WTC11 (cell line): ENCODE results near the gene RASGRF2.

Experiments
- NR2C2 ChIP-seq: sonication (generic); formaldehyde crosslinking; IDR thresholded peaks from 2 replicates; pipeline ENCODE4 v1.8.0; 2022; ENCODE audit warnings: mild to moderate bottlenecking, missing genetic modification reagents
- TCF7 ChIP-seq: sonication (generic); formaldehyde crosslinking; IDR thresholded peaks from 2 replicates; pipeline ENCODE4 v1.8.0; 2022; ENCODE audit warnings: mild to moderate bottlenecking, low read depth, missing genetic modification reagents, moderate library complexity
- ZNF121 ChIP-seq: sonication (generic); formaldehyde crosslinking; IDR thresholded peaks from 2 replicates; pipeline ENCODE4 v1.8.0; 2023; ENCODE audit warnings: missing genetic modification reagents
- TF ChIP-seq, protein P1 (sequence below): sonication (generic); formaldehyde crosslinking; IDR thresholded peaks from 2 replicates; pipeline ENCODE4 v1.8.1; 2022; ENCODE audit warnings: mild to moderate bottlenecking, moderate library complexity, missing genetic modification reagents
- TF ChIP-seq, protein P2 (sequence below): fragments of 200-600 bp; IDR thresholded peaks from 2 replicates; pipeline ENCODE4 v1.8.0; 2022; ENCODE audit warnings: antibody characterized with exemption
- TF ChIP-seq, protein P3 (sequence below): sonication (generic); formaldehyde crosslinking; IDR thresholded peaks from 2 replicates; pipeline ENCODE4 v1.8.1; 2022; ENCODE audit warnings: low read depth, missing genetic modification reagents, borderline replicate concordance
- TF ChIP-seq, protein P4 (sequence below): sonication (generic); formaldehyde crosslinking; IDR thresholded peaks from 2 replicates; pipeline ENCODE4 v1.8.0; 2022; ENCODE audit warnings: mild to moderate bottlenecking, missing genetic modification reagents
- TF ChIP-seq, protein P5 (sequence below): sonication (generic); formaldehyde crosslinking; IDR thresholded peaks from 2 replicates; pipeline ENCODE4 v1.8.1; 2023; ENCODE audit warnings: mild to moderate bottlenecking, missing genetic modification reagents, borderline replicate concordance
- TF ChIP-seq, protein P6 (sequence below): sonication (generic); formaldehyde crosslinking; IDR thresholded peaks from 2 replicates; pipeline ENCODE4 v1.8.1; 2022; ENCODE audit warnings: mild to moderate bottlenecking, missing genetic modification reagents, moderate library complexity, borderline replicate concordance
- TF ChIP-seq, protein P7 (sequence below): sonication (generic); formaldehyde crosslinking; IDR thresholded peaks from 2 replicates; pipeline ENCODE4 v1.8.1; 2023; ENCODE audit warnings: mild to moderate bottlenecking, missing genetic modification reagents, moderate library complexity

DNA sequence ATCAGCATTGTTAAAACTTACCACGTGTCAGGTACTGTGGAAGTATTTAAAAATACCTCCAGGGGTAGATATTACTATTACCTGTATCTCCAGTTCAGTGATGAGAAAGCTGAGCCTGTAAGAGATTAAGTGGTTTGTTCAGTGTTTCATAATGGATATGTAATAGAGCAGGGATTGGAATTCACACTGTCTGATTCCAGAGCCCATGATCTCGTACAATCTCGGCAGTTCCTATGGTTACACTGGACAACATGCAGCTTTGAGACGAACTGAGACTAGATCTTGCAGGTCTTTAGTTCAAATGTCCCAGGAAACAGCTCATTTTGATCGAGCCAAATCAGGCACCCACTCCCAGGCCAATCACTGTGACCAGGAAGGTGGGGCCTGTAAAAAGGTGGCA lies 8.8 kb upstream of the RASGRF2 start:
- TF ChIP-seq, protein P1, sequence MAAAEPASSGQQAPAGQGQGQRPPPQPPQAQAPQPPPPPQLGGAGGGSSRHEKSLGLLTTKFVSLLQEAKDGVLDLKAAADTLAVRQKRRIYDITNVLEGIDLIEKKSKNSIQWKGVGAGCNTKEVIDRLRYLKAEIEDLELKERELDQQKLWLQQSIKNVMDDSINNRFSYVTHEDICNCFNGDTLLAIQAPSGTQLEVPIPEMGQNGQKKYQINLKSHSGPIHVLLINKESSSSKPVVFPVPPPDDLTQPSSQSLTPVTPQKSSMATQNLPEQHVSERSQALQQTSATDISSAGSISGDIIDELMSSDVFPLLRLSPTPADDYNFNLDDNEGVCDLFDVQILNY (CRISPR knock-in tag): no peak
- TF ChIP-seq, protein P2, sequence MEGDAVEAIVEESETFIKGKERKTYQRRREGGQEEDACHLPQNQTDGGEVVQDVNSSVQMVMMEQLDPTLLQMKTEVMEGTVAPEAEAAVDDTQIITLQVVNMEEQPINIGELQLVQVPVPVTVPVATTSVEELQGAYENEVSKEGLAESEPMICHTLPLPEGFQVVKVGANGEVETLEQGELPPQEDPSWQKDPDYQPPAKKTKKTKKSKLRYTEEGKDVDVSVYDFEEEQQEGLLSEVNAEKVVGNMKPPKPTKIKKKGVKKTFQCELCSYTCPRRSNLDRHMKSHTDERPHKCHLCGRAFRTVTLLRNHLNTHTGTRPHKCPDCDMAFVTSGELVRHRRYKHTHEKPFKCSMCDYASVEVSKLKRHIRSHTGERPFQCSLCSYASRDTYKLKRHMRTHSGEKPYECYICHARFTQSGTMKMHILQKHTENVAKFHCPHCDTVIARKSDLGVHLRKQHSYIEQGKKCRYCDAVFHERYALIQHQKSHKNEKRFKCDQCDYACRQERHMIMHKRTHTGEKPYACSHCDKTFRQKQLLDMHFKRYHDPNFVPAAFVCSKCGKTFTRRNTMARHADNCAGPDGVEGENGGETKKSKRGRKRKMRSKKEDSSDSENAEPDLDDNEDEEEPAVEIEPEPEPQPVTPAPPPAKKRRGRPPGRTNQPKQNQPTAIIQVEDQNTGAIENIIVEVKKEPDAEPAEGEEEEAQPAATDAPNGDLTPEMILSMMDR: no peak
- no peak for TF ChIP-seq ZNF121 (CRISPR knock-in tag)
- TF ChIP-seq, protein P3, sequence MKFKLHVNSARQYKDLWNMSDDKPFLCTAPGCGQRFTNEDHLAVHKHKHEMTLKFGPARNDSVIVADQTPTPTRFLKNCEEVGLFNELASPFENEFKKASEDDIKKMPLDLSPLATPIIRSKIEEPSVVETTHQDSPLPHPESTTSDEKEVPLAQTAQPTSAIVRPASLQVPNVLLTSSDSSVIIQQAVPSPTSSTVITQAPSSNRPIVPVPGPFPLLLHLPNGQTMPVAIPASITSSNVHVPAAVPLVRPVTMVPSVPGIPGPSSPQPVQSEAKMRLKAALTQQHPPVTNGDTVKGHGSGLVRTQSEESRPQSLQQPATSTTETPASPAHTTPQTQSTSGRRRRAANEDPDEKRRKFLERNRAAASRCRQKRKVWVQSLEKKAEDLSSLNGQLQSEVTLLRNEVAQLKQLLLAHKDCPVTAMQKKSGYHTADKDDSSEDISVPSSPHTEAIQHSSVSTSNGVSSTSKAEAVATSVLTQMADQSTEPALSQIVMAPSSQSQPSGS: no peak
- no peak for TF ChIP-seq NR2C2 (CRISPR knock-in tag)
- TF ChIP-seq, protein P4, sequence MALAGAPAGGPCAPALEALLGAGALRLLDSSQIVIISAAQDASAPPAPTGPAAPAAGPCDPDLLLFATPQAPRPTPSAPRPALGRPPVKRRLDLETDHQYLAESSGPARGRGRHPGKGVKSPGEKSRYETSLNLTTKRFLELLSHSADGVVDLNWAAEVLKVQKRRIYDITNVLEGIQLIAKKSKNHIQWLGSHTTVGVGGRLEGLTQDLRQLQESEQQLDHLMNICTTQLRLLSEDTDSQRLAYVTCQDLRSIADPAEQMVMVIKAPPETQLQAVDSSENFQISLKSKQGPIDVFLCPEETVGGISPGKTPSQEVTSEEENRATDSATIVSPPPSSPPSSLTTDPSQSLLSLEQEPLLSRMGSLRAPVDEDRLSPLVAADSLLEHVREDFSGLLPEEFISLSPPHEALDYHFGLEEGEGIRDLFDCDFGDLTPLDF (CRISPR knock-in tag): no peak
- TF ChIP-seq, protein P5, sequence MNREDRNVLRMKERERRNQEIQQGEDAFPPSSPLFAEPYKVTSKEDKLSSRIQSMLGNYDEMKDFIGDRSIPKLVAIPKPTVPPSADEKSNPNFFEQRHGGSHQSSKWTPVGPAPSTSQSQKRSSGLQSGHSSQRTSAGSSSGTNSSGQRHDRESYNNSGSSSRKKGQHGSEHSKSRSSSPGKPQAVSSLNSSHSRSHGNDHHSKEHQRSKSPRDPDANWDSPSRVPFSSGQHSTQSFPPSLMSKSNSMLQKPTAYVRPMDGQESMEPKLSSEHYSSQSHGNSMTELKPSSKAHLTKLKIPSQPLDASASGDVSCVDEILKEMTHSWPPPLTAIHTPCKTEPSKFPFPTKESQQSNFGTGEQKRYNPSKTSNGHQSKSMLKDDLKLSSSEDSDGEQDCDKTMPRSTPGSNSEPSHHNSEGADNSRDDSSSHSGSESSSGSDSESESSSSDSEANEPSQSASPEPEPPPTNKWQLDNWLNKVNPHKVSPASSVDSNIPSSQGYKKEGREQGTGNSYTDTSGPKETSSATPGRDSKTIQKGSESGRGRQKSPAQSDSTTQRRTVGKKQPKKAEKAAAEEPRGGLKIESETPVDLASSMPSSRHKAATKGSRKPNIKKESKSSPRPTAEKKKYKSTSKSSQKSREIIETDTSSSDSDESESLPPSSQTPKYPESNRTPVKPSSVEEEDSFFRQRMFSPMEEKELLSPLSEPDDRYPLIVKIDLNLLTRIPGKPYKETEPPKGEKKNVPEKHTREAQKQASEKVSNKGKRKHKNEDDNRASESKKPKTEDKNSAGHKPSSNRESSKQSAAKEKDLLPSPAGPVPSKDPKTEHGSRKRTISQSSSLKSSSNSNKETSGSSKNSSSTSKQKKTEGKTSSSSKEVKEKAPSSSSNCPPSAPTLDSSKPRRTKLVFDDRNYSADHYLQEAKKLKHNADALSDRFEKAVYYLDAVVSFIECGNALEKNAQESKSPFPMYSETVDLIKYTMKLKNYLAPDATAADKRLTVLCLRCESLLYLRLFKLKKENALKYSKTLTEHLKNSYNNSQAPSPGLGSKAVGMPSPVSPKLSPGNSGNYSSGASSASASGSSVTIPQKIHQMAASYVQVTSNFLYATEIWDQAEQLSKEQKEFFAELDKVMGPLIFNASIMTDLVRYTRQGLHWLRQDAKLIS (CRISPR knock-in tag): no peak
- TF ChIP-seq, protein P6, sequence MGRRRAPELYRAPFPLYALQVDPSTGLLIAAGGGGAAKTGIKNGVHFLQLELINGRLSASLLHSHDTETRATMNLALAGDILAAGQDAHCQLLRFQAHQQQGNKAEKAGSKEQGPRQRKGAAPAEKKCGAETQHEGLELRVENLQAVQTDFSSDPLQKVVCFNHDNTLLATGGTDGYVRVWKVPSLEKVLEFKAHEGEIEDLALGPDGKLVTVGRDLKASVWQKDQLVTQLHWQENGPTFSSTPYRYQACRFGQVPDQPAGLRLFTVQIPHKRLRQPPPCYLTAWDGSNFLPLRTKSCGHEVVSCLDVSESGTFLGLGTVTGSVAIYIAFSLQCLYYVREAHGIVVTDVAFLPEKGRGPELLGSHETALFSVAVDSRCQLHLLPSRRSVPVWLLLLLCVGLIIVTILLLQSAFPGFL (CRISPR knock-in tag): no peak
- TF ChIP-seq, protein P7, sequence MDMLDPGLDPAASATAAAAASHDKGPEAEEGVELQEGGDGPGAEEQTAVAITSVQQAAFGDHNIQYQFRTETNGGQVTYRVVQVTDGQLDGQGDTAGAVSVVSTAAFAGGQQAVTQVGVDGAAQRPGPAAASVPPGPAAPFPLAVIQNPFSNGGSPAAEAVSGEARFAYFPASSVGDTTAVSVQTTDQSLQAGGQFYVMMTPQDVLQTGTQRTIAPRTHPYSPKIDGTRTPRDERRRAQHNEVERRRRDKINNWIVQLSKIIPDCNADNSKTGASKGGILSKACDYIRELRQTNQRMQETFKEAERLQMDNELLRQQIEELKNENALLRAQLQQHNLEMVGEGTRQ (CRISPR knock-in tag): no peak
- no peak for TF ChIP-seq TCF7
